MG63 (cell line): Measurements from ENCODE around the gene FGFR2. TPM values are rescaled to one million over a fixed set of nuclear protein-coding genes. Genes with fewer than 3 reads are reported as not detected.

ENCODE experiments used
- DNase-seq: peaks from one replicate; pipeline ENCODE4 v3.0.0-alpha.2; 2020
- H3K27me3 ChIP-seq: fragments of 250-450 bp; sonication (Bioruptor Pico); 2 replicates; pipeline ENCODE4 v1.5.1; 2020; ENCODE audit warnings: mild to moderate bottlenecking, moderate library complexity
- H3K36me3 ChIP-seq: fragments of 250-450 bp; sonication (Bioruptor Pico); 2 replicates; pipeline ENCODE4 v1.5.1; 2020; ENCODE audit warnings: mild to moderate bottlenecking, moderate library complexity
- H3K4me3 ChIP-seq: fragments of 250-450 bp; sonication (Bioruptor Pico); 2 replicates; pipeline ENCODE4 v1.5.1; 2020; ENCODE audit warnings: mild to moderate bottlenecking, moderate library complexity
- H3K9me3 ChIP-seq: fragments of 250-450 bp; sonication (Bioruptor Pico); 2 replicates; pipeline ENCODE4 v1.5.1; 2020; ENCODE audit warnings: mild to moderate bottlenecking, moderate library complexity
- total RNA-seq: library from RNA; depleted of rRNA; stranded (reverse); fragments of >200 nt; shearing (Covaris generic); gene quantifications from 2 replicates; pipeline ENCODE4 v1.2.3, GENCODE V29; 2014; ENCODE audit warnings: low replicate concordance

FGFR2 gene
- total RNA-seq, 1 experiment from 2014 or later = 6.3 TPM

- Histone ChIP-seq H3K9me3 (no peaks in the 10 kb centered on the region), H3K4me3 (no peak overlapping the region), H3K27me3 (no peaks in the 10 kb centered on the region), H3K36me3 (no peaks in the 10 kb centered on the region)
- DNase-seq = no peak
These were observed 135.3 kb downstream of the FGFR2 start for GRCh38 chr10:121462955-121463354.

- Histone ChIP-seq H3K9me3 (no peaks in the 10 kb centered on the region), H3K36me3 (no peaks in the 10 kb centered on the region), H3K4me3 (no peak overlapping the region), H3K27me3 (no peaks in the 10 kb centered on the region)
- no peak for DNase-seq
These were observed 136.0 kb downstream of the FGFR2 start for GRCh38 chr10:121462281-121462680.

- no peak overlapping the region for H3K4me3 ChIP-seq
- no peaks in the 10 kb centered on the region for H3K9me3 ChIP-seq
- no peak for DNase-seq
- H3K36me3 ChIP-seq = no peaks in the 10 kb centered on the region
- H3K27me3 ChIP-seq = no peaks in the 10 kb centered on the region
These were observed 136.9 kb downstream of the FGFR2 start for GRCh38 chr10:121461307-121461706.

- Histone ChIP-seq H3K36me3 (no peaks in the 10 kb centered on the region), H3K27me3 (no peaks in the 10 kb centered on the region), H3K9me3 (no peaks in the 10 kb centered on the region), H3K4me3 (no peak overlapping the region)
- DNase-seq = peak; percentile 57
These were observed 137.5 kb downstream of the FGFR2 start for GRCh38 chr10:121460733-121461132.

GRCh38 chr10:121459622-121460453, 138.4 kb downstream of the FGFR2 start:
- H3K4me3 ChIP-seq = no peak overlapping the region
- H3K27me3 ChIP-seq = no peaks in the 10 kb centered on the region
- DNase-seq = peak; percentile 76
- H3K9me3 ChIP-seq = no peaks in the 10 kb centered on the region
- no peaks in the 10 kb centered on the region for H3K36me3 ChIP-seq

- no peaks in the 10 kb centered on the region for H3K36me3 ChIP-seq
- H3K27me3 ChIP-seq = no peaks in the 10 kb centered on the region
- no peak overlapping the region for H3K4me3 ChIP-seq
- H3K9me3 ChIP-seq = no peaks in the 10 kb centered on the region
- no peak for DNase-seq
These were observed 139.0 kb downstream of the FGFR2 start for GRCh38 chr10:121459279-121459621.

GRCh38 chr10:121457729-121458128, 140.5 kb downstream of the FGFR2 start:
- Histone ChIP-seq H3K9me3 (no peaks in the 10 kb centered on the region), H3K36me3 (no peaks in the 10 kb centered on the region), H3K27me3 (no peaks in the 10 kb centered on the region), H3K4me3 (no peak overlapping the region)
- DNase-seq = no peak

- DNase-seq = no peak
- Histone ChIP-seq H3K27me3 (no peaks in the 10 kb centered on the region), H3K9me3 (no peaks in the 10 kb centered on the region), H3K4me3 (no peak overlapping the region), H3K36me3 (no peaks in the 10 kb centered on the region)
These were observed 142.9 kb downstream of the FGFR2 start for GRCh38 chr10:121455377-121455776.

GRCh38 chr10:121454781-121455180, 143.5 kb downstream of the FGFR2 start:
- Histone ChIP-seq H3K36me3 (no peaks in the 10 kb centered on the region), H3K4me3 (no peak overlapping the region), H3K9me3 (no peaks in the 10 kb centered on the region), H3K27me3 (no peaks in the 10 kb centered on the region)
- DNase-seq = no peak

GRCh38 chr10:121453160-121453559, 145.1 kb downstream of the FGFR2 start:
- Histone ChIP-seq H3K4me3 (no peak overlapping the region), H3K27me3 (no peaks in the 10 kb centered on the region), H3K9me3 (no peaks in the 10 kb centered on the region), H3K36me3 (no peaks in the 10 kb centered on the region)
- DNase-seq = no peak

GRCh38 chr10:121452581-121452980, 145.7 kb downstream of the FGFR2 start:
- no peaks in the 10 kb centered on the region for H3K9me3 ChIP-seq
- no peaks in the 10 kb centered on the region for H3K36me3 ChIP-seq
- no peak for DNase-seq
- H3K27me3 ChIP-seq = no peaks in the 10 kb centered on the region
- no peak overlapping the region for H3K4me3 ChIP-seq

GRCh38 chr10:121450247-121450646, 148.0 kb downstream of the FGFR2 start:
- Histone ChIP-seq H3K27me3 (no peaks in the 10 kb centered on the region), H3K4me3 (no peak overlapping the region), H3K9me3 (no peaks in the 10 kb centered on the region), H3K36me3 (no peaks in the 10 kb centered on the region)
- no peak for DNase-seq

- no peaks in the 10 kb centered on the region for H3K9me3 ChIP-seq
- H3K4me3 ChIP-seq = no peak overlapping the region
- no peak for DNase-seq
- H3K27me3 ChIP-seq = no peaks in the 10 kb centered on the region
- no peaks in the 10 kb centered on the region for H3K36me3 ChIP-seq
These were observed 148.7 kb downstream of the FGFR2 start for GRCh38 chr10:121449482-121449924.

GRCh38 chr10:121448766-121449421, 149.3 kb downstream of the FGFR2 start:
- no peaks in the 10 kb centered on the region for H3K27me3 ChIP-seq
- H3K36me3 ChIP-seq = no peaks in the 10 kb centered on the region
- H3K9me3 ChIP-seq = no peaks in the 10 kb centered on the region
- DNase-seq = no peak
- H3K4me3 ChIP-seq = no peak overlapping the region

GRCh38 chr10:121444520-121445165, 153.6 kb downstream of the FGFR2 start:
- no peak overlapping the region for H3K4me3 ChIP-seq
- H3K9me3 ChIP-seq = no peaks in the 10 kb centered on the region
- no peaks in the 10 kb centered on the region for H3K36me3 ChIP-seq
- no peaks in the 10 kb centered on the region for H3K27me3 ChIP-seq
- DNase-seq = no peak

- Histone ChIP-seq H3K36me3 (no peaks in the 10 kb centered on the region), H3K27me3 (no peaks in the 10 kb centered on the region), H3K9me3 (no peaks in the 10 kb centered on the region), H3K4me3 (no peak overlapping the region)
- DNase-seq = no peak
These were observed 155.9 kb downstream of the FGFR2 start for GRCh38 chr10:121442086-121442935.

- no peak for DNase-seq
- Histone ChIP-seq H3K4me3 (no peak overlapping the region), H3K27me3 (no peaks in the 10 kb centered on the region), H3K36me3 (no peaks in the 10 kb centered on the region), H3K9me3 (no peaks in the 10 kb centered on the region)
These were observed 157.8 kb downstream of the FGFR2 start for GRCh38 chr10:121440461-121440860.
